ENCODE data around the gene UCP2.
"Not testable (repeated sequence)": the region's sequence is repeated elsewhere in the genome, so short reads cannot be mapped to it uniquely, and the experiment has no call there.

UCP2 gene

DNA sequence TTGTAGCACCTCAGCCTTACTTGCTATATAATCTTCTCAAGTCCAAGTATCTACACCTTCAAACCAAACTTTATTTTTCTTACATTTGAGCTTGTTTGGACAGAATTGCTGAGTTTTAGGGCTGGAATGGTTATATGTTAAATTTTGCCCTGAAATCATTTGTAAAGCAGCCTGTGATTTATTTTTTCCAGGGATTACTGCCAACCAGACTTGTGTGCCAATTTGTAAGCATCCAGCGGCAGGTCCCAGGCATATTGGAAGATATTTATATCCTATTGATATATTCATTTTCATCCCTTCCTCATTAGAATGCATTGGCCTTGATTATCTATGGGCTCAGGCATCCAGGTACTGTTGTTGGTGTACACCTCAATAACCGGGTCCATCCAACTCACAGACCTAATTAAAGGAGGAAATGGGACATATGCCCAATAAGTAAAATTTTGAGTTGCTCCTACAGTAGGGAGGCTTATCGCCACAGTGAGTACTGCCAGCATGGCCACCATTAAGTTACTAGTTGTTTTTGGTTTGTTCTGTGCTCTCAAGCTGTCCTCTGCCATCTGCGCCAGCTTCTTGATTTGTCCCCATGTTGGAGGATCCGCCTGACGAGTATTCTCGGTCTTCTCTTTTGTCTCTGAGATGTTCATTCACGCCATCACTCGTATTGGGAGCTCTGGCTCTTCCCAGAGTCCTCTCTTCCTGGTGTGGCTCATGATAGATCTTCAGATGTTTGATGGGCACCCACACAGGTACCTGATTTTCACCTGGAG lies 41.7 kb downstream of the UCP2 start:
- DNase-seq: no peak

DNA sequence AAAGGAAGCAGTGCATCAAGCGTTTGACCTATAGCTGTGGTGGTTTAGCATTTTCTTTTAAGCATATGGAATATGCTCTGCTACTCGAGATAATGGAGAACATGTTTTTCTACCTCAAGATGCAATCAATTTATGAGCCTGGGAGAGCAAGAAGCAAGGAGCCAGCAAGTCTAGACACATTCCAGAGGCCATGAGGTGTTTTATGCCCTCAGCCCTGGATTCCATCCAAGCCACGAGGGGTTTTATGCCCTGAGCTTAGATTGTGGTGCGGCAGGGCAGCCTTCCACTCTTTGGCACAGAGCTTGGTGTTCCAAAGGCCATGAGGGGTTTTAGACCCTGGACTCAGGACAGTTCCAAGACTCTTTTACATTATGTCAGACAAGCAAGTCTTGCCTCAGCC lies 43.5 kb downstream of the UCP2 start:
- DNase-seq: no peak

DNA sequence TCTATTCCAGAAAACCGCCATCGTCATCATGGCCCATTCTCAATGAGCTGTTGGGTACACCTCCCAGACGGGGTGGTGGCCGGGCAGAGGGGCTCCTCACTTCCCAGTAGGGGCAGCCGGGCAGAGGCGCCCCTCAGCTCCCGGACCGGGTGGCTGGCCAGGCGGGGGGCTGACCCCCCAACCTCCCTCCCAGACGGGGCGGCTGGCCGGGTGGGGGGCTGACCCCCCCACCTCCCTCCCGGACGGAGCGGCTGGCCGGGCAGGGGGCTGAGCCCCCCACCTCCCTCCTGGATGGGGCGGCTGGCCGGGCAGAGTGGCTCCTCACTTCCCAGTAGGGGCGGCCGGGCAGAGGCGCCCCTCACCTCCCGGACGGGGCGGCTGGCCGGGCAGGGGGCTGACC lies 46.6 kb downstream of the UCP2 start:
- DNase-seq: not testable (repeated sequence)

DNA sequence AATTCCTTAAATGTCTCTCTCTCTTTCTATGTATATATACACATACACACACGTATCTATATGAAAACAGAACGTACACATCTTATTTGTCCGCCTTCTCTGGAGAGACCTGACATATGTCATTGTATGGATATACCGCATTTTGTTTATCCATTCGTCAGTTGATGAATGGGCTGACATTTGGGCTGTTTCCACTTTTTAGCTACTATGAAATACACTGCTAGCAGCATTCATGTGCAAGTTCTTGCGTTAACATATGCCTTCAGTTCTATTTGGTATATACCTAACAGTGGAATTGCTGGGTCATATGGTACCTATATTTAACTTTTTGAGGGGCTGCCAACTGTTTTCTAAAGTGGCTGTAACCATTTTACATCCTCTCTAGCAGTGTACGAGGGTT lies 49.9 kb downstream of the UCP2 start:
- DNase-seq: no peak

DNA sequence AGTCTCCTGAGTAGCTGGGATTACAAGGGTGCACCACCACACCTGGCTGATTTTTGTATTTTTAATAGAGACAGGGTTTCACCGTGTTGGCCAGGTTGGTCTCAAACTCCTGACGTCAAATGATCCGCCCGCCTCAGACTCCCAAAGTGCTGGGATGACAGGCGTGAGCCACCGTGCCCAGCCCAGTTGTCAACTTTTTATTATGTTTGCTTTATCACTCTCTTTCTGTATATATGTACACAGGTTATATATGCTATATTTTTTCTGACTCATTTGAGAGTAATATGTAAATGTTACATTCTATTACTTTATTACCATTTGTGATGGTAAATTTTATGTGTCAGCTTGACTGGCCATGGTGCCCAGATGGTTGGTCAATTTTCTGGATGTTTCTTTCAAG lies 50.7 kb downstream of the UCP2 start:
- DNase-seq: no peak

DNA sequence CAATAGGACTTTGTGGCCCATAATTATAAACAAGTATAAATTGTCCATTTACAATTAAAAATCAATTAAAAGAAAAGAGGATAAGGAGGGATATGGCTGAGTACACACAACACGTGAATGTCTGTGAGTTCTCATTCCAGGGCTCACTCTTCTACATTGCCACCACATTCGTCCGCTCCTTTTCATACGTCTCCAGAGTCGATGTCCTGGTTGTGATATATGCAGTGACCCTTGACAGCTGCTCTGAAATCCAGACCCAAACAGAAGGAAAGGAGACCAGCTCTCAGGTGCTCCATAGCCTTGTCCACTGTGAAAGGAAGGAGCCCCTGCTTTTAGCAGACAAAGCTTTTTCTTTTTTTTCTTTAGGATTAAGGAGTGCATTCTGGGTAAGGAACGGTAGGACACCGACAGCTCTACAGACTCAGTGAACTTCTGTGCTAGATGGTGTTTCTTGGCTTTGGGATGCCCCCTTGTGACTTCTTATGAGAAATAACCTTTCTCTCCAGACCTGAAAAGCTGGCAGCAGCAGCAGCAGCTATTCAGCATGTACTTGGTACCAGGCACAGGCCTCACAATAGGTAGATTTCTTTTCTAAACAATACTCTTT lies 51.5 kb downstream of the UCP2 start:
- DNase-seq: no peak

DNA sequence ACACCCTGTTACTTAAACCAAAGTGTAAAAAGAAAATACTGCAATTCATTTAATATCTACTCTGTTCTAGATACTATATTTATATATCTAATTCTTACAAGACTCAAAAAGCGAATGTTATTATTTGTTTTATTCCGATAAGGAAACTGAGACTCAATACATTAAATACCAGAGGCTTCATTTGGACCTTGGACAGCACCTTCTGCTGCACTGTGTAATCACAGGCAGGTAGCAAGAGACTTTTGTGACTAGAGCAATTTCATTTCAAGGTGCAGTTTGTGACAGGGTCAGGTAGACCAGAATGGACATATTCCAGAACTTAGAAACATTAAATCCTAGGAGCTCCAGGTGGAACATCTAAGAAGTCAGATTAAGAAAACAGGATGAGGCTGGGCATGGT lies 53.3 kb downstream of the UCP2 start:
- no peak for DNase-seq
